Measurements from ENCODE around the gene FAM13A. TPM values are rescaled to one million over a fixed set of nuclear protein-coding genes. Genes with fewer than 3 reads are reported as not detected.

FAM13A gene
- total and polyA plus RNA-seq, 2 of the 8 experiments (the other 6 are each of a cell fraction or from before 2014, with no cell fraction given) = 7.1 to 16.5 TPM

GRCh38 chr4:88865046-88865445 is 191.9 kb downstream of the FAM13A start (continued):
- TF ChIP-seq ATF2 (IDR thresholded peaks at IDR 0.05; ENCODE audit: low read length) = no peak
- TF ChIP-seq SRF (IDR thresholded peaks at IDR 0.05; ENCODE audit: low read depth, low read length) = no peak

Data from H1 (cell line).